HT-29 (cell line): ENCODE measurements around the gene WDR93. TPM values are rescaled to one million over a fixed set of nuclear protein-coding genes. Genes with fewer than 3 reads are reported as not detected.

Experiments
- DNase-seq: peaks from one replicate; pipeline ENCODE4 v3.0.0-alpha.2; 2015; ENCODE audit warnings: low spot score
- total RNA-seq: library from RNA; depleted of rRNA; stranded (reverse); fragments of >200 nt; shearing (Covaris generic); gene quantifications from 2 replicates; pipeline ENCODE4 v1.2.3, GENCODE V29; 2014

The WDR93 gene
- total RNA-seq, 1 experiment from 2014 or later, result 0.61 TPM

- peak; percentile 97 for DNase-seq
These were observed 27.6 kb upstream of the WDR93 start for GRCh38 chr15:89662893-89663626.

- no peak for DNase-seq
These were observed 25.9 kb upstream of the WDR93 start for GRCh38 chr15:89664441-89665350.

DNA sequence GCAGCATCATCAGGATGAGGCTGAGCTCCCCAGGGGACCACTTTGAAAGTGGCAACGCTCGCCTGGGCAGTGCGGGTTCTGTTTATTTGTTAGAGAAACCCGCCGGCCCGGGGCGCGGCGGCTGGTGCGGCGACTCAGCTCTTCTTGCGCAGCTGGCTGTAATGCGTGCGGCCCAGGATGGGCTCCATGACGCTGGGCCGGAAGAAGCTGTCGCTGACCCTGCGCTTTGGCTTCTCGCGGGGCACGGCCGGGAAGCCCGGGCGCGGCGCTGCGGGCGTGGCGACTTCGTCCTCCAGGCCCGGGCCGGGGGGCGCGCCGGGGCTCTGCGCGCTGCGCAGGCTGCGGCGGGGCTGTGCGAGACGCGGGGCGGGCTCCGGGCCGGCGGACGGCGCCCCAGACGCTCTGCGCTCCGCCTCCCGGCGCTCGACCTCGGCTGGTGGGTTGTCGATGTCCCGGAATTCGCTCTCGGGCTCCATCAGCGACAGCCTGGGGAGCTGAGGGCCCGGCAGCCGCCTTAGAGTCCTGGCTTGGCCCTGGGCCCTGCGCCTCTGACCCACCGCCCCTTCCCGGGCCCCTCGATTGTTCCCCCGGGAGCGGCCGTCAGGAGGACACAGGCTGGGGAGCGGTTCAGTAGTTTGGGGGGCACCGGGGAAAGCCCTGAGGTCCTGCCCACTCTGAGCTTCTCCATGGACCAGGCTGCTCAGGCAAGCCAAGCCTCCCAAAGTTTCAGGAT is 25.0 kb upstream of the WDR93 start:
- peak; percentile 31 for DNase-seq

GRCh38 chr15:89666184-89666857 is 24.3 kb upstream of the WDR93 start:
- DNase-seq, result no peak

DNA sequence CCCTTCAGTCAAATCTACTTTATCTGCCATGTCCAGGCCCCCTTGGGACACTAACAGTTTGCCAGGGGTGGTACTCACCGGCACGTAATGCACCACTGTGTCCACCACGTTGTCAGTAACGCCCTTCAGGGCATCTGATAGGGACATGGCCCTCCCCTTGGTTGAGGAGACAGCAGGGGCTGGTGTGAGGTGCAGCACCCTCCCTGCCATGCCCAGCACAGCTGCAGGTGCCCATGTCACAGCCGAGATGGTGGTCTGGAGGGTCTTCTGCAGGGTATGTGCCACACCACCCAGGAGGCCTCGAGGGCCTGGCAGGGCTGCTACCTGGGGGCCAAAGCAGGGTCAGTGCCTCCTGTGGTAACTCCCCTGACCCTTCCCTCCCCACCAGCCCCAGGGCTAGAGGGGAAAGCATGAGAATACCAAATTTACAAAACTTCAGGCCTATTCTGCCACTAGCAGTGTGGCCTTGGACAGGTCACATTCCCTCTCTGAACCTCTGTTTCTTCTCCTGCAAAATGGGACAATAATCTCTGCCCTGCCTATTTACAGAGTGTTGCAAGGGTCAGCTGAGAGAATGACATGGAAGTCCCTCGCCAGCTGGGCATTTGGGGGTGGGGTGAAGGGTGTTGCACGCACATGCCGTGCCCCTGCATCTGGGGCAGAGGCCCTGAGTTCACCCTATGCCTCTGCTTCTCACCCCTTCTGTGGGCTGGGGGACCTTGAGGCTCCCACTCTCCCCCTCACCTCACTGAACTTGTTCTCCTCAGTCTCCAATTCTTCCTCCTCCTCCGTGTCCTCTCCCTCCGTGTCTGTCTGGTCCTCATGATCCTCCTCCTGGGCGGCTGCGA is 23.5 kb upstream of the WDR93 start:
- DNase-seq, result no peak

- DNase-seq, result no peak
These were observed 23.0 kb upstream of the WDR93 start for GRCh38 chr15:89667706-89667960.

DNA sequence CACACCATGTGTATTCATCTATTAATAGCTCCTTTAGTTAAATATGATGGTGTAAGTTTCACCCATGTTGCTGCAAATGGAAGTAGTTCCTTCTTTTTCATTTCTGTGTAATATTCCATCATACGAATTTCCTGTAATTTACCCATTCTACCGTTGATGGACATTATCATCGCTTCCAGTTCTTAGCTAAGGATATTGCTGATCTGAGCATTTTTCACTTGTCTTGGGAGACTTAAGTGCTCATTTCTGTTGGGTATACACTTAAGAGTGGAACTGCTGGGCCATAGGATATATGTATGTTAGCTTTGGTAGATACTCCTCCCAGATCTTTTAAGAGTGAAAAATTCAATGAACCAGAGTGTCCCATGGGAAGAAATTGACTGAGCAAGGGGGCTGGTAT is 22.4 kb upstream of the WDR93 start:
- DNase-seq, result no peak

- DNase-seq, result no peak
These were observed 21.2 kb upstream of the WDR93 start for GRCh38 chr15:89669309-89669865.

GRCh38 chr15:89669941-89670340 is 20.7 kb upstream of the WDR93 start:
- no peak for DNase-seq

GRCh38 chr15:89670971-89671560 is 19.5 kb upstream of the WDR93 start:
- DNase-seq, result no peak

DNA sequence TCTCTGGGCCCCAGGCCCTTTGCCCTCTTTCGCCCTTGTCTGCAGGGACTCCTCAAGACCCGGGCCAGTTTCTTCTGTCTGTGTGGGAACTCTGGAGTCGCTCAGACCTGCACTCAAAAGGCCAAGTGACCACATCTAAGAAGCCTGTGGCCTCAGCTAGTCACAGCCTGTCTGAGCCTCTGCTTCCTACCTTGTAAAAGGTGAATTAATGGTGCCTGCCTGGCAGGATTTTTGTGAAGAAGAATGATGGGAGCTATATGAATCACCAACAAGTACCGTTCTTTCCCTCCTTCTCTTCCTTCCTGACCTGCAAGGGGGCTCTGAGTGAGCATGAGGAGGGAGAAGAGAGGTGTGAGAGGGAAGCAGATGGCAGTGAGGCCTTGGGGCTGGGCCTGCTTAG is 18.9 kb upstream of the WDR93 start:
- DNase-seq, result no peak

DNA sequence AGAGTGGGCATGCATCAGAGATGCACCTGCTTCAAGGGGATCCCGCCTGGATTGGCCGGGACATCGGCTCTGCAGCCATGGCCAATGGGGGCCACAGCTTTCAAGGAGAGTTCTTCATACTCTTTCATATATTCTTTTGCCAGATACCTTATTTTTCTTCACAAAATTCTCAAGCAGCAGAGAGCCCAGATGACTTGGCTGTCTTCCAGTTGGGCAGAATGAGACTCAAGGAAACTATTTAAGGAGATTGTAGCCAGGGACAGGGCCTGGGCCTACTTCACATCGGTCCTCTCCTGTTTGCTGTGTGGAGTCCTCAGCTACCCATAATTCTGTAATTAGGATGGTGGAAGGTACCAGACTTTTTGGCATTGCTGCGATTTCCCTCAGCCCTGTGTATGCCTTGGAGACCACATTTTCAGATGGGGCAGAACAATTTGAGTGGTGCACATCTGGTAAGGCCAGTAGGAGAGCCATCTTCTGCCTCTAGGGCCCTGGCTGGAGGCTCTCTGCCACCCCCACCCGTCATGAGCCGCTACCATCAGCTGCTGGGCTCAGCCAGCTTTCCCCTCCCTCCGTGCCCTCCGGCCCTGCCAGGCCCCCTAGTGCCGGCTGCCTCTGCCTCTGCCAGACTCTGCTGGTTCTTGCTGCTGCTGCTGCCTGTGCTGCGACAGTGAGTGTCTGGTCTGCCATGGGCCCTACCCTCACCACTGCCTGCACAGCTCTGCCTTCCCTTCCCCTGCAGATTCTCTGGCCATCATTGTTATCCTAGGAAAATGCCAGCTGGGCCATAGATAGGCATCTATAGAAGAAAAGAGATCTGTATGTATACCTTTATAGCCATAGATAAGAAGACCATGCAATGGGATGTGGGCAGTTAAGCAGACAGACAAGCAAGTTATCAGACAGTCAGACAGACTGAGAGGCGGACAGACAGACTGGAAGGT is 18.1 kb upstream of the WDR93 start:
- no peak for DNase-seq

- DNase-seq, result peak; percentile 57
These were observed 17.5 kb upstream of the WDR93 start for GRCh38 chr15:89673165-89673512.

DNA sequence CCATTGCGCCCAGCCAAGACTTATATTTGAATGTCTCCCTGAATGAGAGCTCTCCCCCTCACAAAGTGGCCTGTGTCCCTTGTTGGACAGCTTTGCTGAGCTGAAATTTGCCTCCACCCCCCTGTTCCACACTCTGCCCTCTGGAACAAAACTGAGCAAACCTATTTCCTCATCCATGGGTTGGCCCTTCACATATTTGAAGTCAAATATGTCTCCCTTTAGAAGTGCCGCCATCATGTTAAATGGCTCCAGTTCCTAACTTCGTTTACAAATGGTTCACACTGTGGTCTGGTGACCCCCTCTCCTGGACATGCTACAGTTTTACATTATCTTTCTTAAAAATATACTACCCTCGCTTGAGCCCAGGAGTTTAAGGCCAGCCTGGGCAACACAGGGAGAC is 16.1 kb upstream of the WDR93 start:
- DNase-seq, result no peak

DNA sequence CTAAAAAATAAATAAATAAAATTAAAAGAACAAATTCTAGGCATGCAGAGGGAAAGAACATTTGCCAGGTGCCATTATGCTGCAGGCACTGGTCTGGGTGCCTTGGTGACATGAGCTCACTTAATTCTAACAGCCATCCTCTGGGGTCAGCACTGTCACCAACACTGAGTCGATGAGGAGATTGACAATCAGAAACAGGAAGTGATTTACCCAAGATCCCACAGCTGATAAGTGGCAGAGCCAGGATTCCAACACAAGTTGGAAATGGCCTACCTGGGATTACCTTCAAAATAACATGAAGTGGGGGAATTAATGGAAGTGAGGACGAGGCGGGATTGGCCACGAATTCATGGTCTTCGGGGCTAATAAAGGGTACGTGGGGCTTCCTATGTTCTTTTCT is 15.0 kb upstream of the WDR93 start:
- no peak for DNase-seq

- no peak for DNase-seq
These were observed 13.2 kb upstream of the WDR93 start for GRCh38 chr15:89677381-89677780.

DNA sequence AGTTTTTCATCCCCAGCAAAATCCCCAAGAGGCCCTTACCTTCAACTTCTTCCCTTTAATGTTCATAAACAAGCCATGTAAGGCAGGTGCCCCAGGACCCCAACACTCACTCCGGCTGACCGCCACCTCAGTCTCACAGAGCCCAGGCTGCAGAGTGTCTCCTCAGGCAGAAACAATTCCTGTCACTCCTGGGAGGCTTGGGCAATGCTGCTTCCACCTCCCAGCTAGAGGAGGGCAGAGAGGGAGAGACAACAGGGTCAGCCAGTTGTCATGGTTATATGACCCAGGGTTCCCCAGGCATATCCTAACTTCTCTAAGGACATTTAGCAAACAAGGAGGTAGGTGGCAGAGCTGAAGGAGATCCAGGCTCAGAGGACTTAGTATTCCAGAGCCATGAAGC is 11.4 kb upstream of the WDR93 start, which contains the start of gene PLIN1:
Gene PLIN1 (minus strand): TSS at position 156 of the 400 bp plus-strand sequence. CDS start 1,878 bp downstream, outside the sequence.
- no peak for DNase-seq

DNA sequence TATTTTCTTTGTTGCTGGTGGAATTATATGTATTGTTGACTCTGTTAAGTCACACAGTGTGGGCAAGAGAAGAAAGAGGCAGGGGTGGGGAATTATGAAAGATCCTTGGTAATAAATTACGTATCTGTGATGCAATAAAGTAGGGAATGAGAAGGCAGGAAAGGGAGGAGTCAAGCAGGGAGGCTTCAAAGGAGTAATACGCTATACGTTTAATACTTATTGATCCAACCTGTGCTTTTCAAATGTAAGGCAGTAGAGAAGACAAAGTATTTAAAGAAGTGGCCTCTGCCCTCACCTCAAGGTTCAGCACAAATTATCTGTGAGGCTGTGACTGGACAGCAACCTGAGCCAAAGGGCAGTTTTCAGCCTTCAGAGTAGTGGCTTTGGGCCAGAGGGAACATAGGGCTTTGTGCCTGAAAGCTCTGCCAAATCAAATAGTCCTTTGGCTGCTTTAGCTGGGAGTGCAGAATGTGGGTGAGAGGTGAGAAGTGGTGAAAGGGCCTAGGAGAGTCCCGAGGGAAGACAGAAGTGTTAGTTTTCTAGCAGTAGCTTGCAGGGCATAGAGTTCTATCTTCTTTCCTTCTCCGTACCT is 10.2 kb upstream of the WDR93 start:
- peak; percentile 85 for DNase-seq

DNA sequence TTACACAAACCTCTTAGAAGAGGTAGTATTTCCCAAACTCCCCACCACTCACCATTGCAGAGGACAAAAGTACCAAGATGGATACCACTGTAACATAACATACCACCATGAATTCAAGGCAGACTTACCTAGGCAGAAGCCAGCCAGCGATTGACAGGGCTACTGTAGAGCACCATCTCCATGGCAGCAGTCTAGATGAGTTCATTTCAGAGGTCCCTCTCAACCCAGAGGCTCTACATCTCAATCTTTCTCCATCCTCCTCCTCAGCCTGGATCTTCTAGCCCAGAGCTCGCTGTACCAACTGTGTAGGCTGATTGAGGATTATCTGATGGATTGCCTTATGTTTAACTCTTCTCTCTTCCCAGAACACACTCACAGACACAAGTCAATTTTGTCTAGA is 9.5 kb upstream of the WDR93 start:
- no peak for DNase-seq
